Activated CD4-positive, alpha-beta T cell treated with anti-CD3 and anti-CD28 coated beads, Interleukin-2, amount 10 ng/mL, durations not matched to agents 24 days and 14 days (primary cell): ENCODE data around the gene SZT2. TPM values are rescaled to one million over a fixed set of nuclear protein-coding genes. Genes with fewer than 3 reads are reported as not detected.

Source experiments
- DNase-seq: peaks from one replicate; pipeline ENCODE4 v3.0.0; 2022
- H3K27ac Mint-ChIP-seq: one replicate; pipeline ENCODE4 v1.8.0; 2022; ENCODE audit warnings: mild to moderate bottlenecking, mixed read lengths
- H3K27me3 Mint-ChIP-seq: one replicate; pipeline ENCODE4 v1.8.0; 2022; ENCODE audit warnings: mixed read lengths
- H3K36me3 Mint-ChIP-seq: one replicate; pipeline ENCODE4 v1.8.0; 2022; ENCODE audit warnings: low read depth, mild to moderate bottlenecking, mixed read lengths
- H3K4me1 Mint-ChIP-seq: one replicate; pipeline ENCODE4 v1.8.0; 2021; ENCODE audit warnings: mixed read lengths
- H3K4me3 Mint-ChIP-seq: one replicate; pipeline ENCODE4 v1.8.0; 2022; ENCODE audit warnings: mild to moderate bottlenecking, moderate library complexity, mixed read lengths
- H3K9me3 Mint-ChIP-seq: one replicate; pipeline ENCODE4 v1.8.0; 2021; ENCODE audit warnings: mixed read lengths
- intact Hi-C: fragments of 100-400 bp; cut with micrococcal nuclease; formaldehyde crosslinking; loops from one replicate; pipeline ENCODE4 v1.15.1; 2023
- total RNA-seq: library from RNA; stranded (reverse); gene quantifications from 2 replicates; pipeline ENCODE4 v1.2.3, GENCODE V29; 2022

Gene SZT2
- total RNA-seq, 1 donor from 2014 or later, result 56.2 TPM

- no peak for DNase-seq
These were observed 35.2 kb upstream of the SZT2 start for GRCh38 chr1:43354471-43354870.

DNA sequence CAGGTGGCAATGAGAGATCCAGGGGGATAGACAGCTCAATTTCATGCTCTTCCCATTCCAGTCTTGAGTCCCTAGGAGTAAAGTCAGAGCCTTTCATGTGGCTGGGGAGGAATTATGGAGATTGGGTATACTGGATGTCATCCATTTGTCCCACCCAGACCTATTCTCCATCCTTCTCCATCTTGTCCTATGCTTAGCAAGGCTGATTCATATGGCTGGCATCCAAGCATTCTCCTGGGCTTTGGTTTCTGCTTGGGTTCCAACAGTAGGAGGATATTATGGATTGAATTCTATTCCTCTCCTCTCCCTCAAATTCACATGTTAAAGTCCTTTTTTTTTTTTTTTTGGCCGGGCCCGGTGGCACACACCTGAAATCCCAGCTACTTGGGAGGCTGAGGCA, 34.8 kb upstream of the SZT2 start:
- Mint-ChIP-seq H3K36me3 (peaks cover 13% of the 10 kb centered on the region), H3K9me3 (no peaks in the 10 kb centered on the region), H3K4me3 (no peak overlapping the region), H3K27me3 (no peaks in the 10 kb centered on the region), H3K4me1 (peaks cover 21% of the 10 kb centered on the region), H3K27ac (no peak overlapping the region)
- no peak for DNase-seq
- intact Hi-C loops, result loop anchor here (5.0 kb wide), 2 partner anchors 97 to 1277 kb away; partner anchors contain the start of gene HYI

More at GRCh38 chr1:43354471-43354870, 35.2 kb upstream of the SZT2 start:
- Mint-ChIP-seq H3K4me1 (peaks cover 22% of the 10 kb centered on the region), H3K36me3 (peaks cover 9% of the 10 kb centered on the region), H3K4me3 (no peak overlapping the region), H3K9me3 (no peaks in the 10 kb centered on the region), H3K27me3 (no peaks in the 10 kb centered on the region), H3K27ac (no peak overlapping the region)
- intact Hi-C loops, result no loop called here

- DNase-seq, result no peak
- Mint-ChIP-seq H3K4me3 (peak overlapping the region; percentile 98), H3K36me3 (peaks cover 36% of the 10 kb centered on the region), H3K27ac (no peak overlapping the region), H3K9me3 (no peaks in the 10 kb centered on the region), H3K27me3 (no peaks in the 10 kb centered on the region), H3K4me1 (peaks cover 43% of the 10 kb centered on the region)
- intact Hi-C loops, result loop anchor here (5.0 kb wide), 2 partner anchors 95 to 1275 kb away; partner anchors contain the start of gene HYI
These were observed 32.4 kb upstream of the SZT2 start for GRCh38 chr1:43357251-43357650.

DNA sequence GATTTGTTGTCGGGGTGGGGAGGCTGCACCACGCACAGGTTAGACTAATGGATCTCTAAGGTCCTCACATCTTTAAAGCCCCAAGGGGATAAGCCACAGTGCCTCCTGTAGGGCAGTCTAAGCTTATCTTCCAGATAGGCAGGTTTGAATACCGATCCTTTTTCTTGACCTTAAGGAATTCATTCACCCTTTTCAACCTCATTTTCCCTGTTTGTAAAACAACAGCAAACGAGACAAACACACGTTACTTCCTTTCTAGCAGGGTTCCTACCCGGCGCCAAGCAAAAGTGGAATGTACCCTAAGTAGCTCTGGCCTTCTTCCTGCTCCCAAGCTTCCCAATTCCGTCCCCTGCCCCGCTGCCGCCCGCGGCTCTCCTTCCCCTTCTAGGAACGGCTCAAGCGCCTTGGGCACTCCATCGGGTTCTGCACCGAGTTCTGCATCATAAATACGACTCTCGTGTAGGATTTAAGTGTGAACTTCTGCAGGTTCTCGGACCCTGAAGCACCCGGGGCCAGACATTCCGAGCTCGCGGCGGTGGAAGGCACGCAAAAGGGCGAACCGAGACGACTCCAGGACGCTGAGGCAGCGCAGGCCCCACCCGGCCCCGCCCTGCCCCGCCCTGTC, 31.5 kb upstream of the SZT2 start:
- DNase-seq, result peak; percentile 74
- intact Hi-C loops, result loop anchor here (1.0 to 5.0 kb wide), 8 partner anchors 9 to 1274 kb away; partner anchors contain the start of genes ELOVL1, HYI, MED8 and SZT2
- Mint-ChIP-seq H3K27ac (peak overlapping the region; percentile 92), H3K9me3 (no peaks in the 10 kb centered on the region), H3K27me3 (no peaks in the 10 kb centered on the region), H3K4me1 (peaks cover 40% of the 10 kb centered on the region), H3K36me3 (peaks cover 44% of the 10 kb centered on the region), H3K4me3 (peak overlapping the region; percentile 98)

GRCh38 chr1:43358746-43359693, 30.7 kb upstream of the SZT2 start, which contains the start of gene CDC20:
Gene CDC20, plus strand, starts transcription at chr1:43358981. Its CDS starts 235 bp downstream, at chr1:43359216.
- H3K36me3 Mint-ChIP-seq, result peaks cover 49% of the 10 kb centered on the region
- H3K4me1 Mint-ChIP-seq, result peaks cover 42% of the 10 kb centered on the region
- DNase-seq, result peak; percentile 100
- H3K27ac Mint-ChIP-seq, result peak within 1 kb of the TSS; percentile 92
- peak within 1 kb of the TSS; percentile 98 for H3K4me3 Mint-ChIP-seq
- no peaks in the 10 kb centered on the region for H3K9me3 Mint-ChIP-seq
- intact Hi-C loops, result loop anchor here (1.0 to 5.0 kb wide), 8 partner anchors 9 to 1273 kb away; partner anchors contain the start of genes ELOVL1, HYI, MED8 and SZT2
- no peaks in the 10 kb centered on the region for H3K27me3 Mint-ChIP-seq

DNA sequence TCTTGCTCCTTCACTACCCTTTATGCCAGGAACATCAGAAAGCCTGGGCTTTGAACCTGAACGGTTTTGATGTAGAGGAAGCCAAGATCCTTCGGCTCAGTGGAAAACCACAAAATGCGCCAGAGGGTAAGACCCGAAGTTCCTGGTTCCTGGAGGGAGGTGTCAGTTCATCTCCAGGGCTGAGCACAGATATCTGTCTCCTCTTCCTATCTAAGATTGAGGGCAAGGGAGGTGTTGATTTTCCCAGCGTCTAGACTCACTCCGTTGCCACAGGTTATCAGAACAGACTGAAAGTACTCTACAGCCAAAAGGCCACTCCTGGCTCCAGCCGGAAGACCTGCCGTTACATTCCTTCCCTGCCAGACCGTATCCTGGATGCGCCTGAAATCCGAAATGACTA, 30.0 kb upstream of the SZT2 start:
- Mint-ChIP-seq H3K27me3 (no peaks in the 10 kb centered on the region), H3K27ac (peak overlapping the region; percentile 82), H3K36me3 (peaks cover 52% of the 10 kb centered on the region), H3K4me1 (peaks cover 42% of the 10 kb centered on the region), H3K4me3 (peak overlapping the region; percentile 98), H3K9me3 (no peaks in the 10 kb centered on the region)
- intact Hi-C loops, result loop anchor here (2.0 to 10.0 kb wide), 5 partner anchors 29 to 1273 kb away; partner anchors contain the start of genes ATP6V0B, B4GALT2, DPH2 and HYI
- peak; percentile 60 for DNase-seq

- no peak for DNase-seq
- peak overlapping the region; percentile 98 for H3K4me3 Mint-ChIP-seq
- no peaks in the 10 kb centered on the region for H3K27me3 Mint-ChIP-seq
- H3K4me1 Mint-ChIP-seq, result peaks cover 49% of the 10 kb centered on the region
- intact Hi-C loops, result loop anchor here (10.0 kb wide), 2 partner anchors 426 to 614 kb away; partner anchors contain the start of genes ATP6V0B, B4GALT2 and DPH2
- peaks cover 60% of the 10 kb centered on the region for H3K36me3 Mint-ChIP-seq
- peak overlapping the region; percentile 64 for H3K27ac Mint-ChIP-seq
- no peaks in the 10 kb centered on the region for H3K9me3 Mint-ChIP-seq
These were observed 29.1 kb upstream of the SZT2 start for GRCh38 chr1:43360616-43361015.

DNA sequence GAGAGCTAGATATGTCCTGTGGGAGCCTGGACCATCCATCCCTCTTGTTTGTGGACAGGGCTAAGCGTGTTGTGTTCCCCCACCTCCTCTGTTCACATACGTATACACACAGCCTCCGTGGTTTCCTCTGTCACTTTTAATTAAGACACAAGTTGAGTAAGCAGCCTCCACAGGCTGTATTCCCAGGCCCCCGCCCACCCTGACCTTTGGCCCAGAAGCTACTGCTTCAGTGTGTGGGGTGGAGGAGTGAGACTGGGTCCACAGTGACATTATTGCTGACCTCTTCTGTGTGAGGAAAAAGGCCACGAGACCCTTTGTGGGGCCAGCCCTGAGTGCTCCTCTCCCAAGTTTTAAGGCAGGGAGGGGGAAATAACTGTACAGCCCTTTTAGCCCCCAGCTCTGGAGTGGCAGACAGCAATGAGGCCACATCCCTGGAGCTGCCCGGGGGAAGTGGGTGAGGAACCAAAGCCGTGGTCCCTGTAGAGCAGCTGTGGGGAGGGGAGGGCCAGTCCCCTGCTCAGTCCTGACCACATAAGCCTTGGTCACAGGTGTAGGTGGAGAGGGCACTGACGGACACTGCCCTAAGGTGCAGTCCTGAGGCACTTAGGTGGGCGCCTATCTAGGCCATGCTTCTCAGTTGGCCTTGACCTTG, 26.3 kb upstream of the SZT2 start:
- H3K27ac Mint-ChIP-seq, result peak overlapping the region; percentile 73
- H3K4me3 Mint-ChIP-seq, result peak overlapping the region; percentile 42
- no peak for DNase-seq
- intact Hi-C loops, result loop anchor here (10.0 kb wide), 2 partner anchors 429 to 611 kb away; partner anchors contain the start of genes ATP6V0B, B4GALT2 and DPH2
- peaks cover 52% of the 10 kb centered on the region for H3K4me1 Mint-ChIP-seq
- H3K27me3 Mint-ChIP-seq, result no peaks in the 10 kb centered on the region
- peaks cover 67% of the 10 kb centered on the region for H3K36me3 Mint-ChIP-seq
- H3K9me3 Mint-ChIP-seq, result no peaks in the 10 kb centered on the region

GRCh38 chr1:43363935-43364525, 25.7 kb upstream of the SZT2 start:
- no peak for DNase-seq
- Mint-ChIP-seq H3K4me1 (peaks cover 55% of the 10 kb centered on the region), H3K4me3 (no peak overlapping the region), H3K27me3 (no peaks in the 10 kb centered on the region), H3K27ac (no peak overlapping the region), H3K9me3 (no peaks in the 10 kb centered on the region), H3K36me3 (peaks cover 67% of the 10 kb centered on the region)
- intact Hi-C loops, result loop anchor here (10.0 kb wide), 2 partner anchors 429 to 611 kb away; partner anchors contain the start of genes ATP6V0B, B4GALT2 and DPH2

DNA sequence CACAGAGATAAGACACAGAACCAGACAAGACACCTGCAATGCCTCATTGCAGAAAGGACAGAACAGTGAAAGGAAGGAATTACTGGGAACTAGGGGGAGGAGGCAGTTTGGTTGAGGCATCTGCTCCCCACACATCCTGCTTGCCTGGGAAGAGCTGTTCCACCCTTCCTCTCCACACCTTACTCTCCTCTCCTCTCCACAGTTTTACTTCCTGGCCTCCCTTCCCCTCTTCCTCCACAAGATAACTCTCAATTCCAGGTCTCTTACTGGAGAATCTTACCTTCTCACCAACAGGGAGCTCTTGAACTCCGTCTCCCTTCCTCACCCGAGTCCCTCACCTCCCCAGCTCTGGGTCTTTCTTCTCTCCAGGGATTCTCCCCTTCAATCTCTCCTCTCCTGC, 24.0 kb upstream of the SZT2 start:
- H3K4me1 Mint-ChIP-seq, result peaks cover 46% of the 10 kb centered on the region
- H3K36me3 Mint-ChIP-seq, result peaks cover 58% of the 10 kb centered on the region
- DNase-seq, result no peak
- peak overlapping the region; percentile 90 for H3K27ac Mint-ChIP-seq
- no peaks in the 10 kb centered on the region for H3K27me3 Mint-ChIP-seq
- intact Hi-C loops, result loop anchor here (5.0 to 10.0 kb wide), 4 partner anchors 193 to 609 kb away; partner anchors contain the start of genes ATP6V0B, B4GALT2, CFAP57 and DPH2
- H3K9me3 Mint-ChIP-seq, result no peaks in the 10 kb centered on the region
- peak overlapping the region; percentile 100 for H3K4me3 Mint-ChIP-seq

- Mint-ChIP-seq H3K9me3 (no peaks in the 10 kb centered on the region), H3K27me3 (no peaks in the 10 kb centered on the region), H3K4me3 (peak overlapping the region; percentile 100), H3K36me3 (peaks cover 53% of the 10 kb centered on the region), H3K4me1 (peaks cover 42% of the 10 kb centered on the region), H3K27ac (peak overlapping the region; percentile 90)
- intact Hi-C loops, result loop anchor here (5.0 to 10.0 kb wide), 4 partner anchors 194 to 609 kb away; partner anchors contain the start of genes ATP6V0B, B4GALT2, CFAP57 and DPH2
- no peak for DNase-seq
These were observed 23.5 kb upstream of the SZT2 start for GRCh38 chr1:43366179-43366578.

GRCh38 chr1:43366601-43367025, 23.1 kb upstream of the SZT2 start:
- peak overlapping the region; percentile 100 for H3K4me3 Mint-ChIP-seq
- H3K9me3 Mint-ChIP-seq, result no peaks in the 10 kb centered on the region
- H3K27me3 Mint-ChIP-seq, result no peaks in the 10 kb centered on the region
- no peak for DNase-seq
- peak overlapping the region; percentile 90 for H3K27ac Mint-ChIP-seq
- intact Hi-C loops, result loop anchor here (5.0 to 10.0 kb wide), 4 partner anchors 194 to 608 kb away; partner anchors contain the start of genes ATP6V0B, B4GALT2, CFAP57 and DPH2
- peaks cover 49% of the 10 kb centered on the region for H3K36me3 Mint-ChIP-seq
- peaks cover 38% of the 10 kb centered on the region for H3K4me1 Mint-ChIP-seq
